DND-41 (cell line): ENCODE data around the gene TEKT1.

Experiments used
- CTCF ChIP-seq: IDR thresholded peaks from 2 replicates; pipeline ENCODE4 v1.5.1; 2012; ENCODE audit warnings: borderline replicate concordance, low read length, moderate library complexity, mild to moderate bottlenecking; ENCODE audit not compliant: poor library complexity, severe bottlenecking; ENCODE audit errors: extremely low read depth
- EZH2 ChIP-seq: IDR thresholded peaks from 3 replicates; pipeline ENCODE4 v1.6.1; 2012; ENCODE audit warnings: borderline replicate concordance, low read depth, mild to moderate bottlenecking, moderate library complexity, low read length, inconsistent platforms; ENCODE audit not compliant: severe bottlenecking

GRCh38 chr17:6755281-6755680 is 76.2 kb downstream of the TEKT1 start:
- TF ChIP-seq CTCF (no peak), EZH2 (no peak)
